SU-DHL-6 (cell line): ENCODE measurements around the gene CDKAL1.

Source experiments
- EZH2phosphoT487 ChIP-seq: fragments of 200-600 bp; sonication (generic), shearing (Covaris generic); conservative IDR thresholded peaks from 2 replicates; pipeline ENCODE4 v1.6.1; 2018; ENCODE audit warnings: mild to moderate bottlenecking, antibody characterized with exemption, low read length, moderate library complexity, mixed read lengths
- TF ChIP-seq, protein P1 (sequence below): fragments of 200-600 bp; sonication (generic); IDR thresholded peaks from one replicate; pipeline ENCODE4 v1.5.1; 2017; ENCODE audit warnings: antibody characterized with exemption, mild to moderate bottlenecking, low read length, moderate library complexity; ENCODE audit not compliant: insufficient read depth, poor library complexity, severe bottlenecking

DNA sequence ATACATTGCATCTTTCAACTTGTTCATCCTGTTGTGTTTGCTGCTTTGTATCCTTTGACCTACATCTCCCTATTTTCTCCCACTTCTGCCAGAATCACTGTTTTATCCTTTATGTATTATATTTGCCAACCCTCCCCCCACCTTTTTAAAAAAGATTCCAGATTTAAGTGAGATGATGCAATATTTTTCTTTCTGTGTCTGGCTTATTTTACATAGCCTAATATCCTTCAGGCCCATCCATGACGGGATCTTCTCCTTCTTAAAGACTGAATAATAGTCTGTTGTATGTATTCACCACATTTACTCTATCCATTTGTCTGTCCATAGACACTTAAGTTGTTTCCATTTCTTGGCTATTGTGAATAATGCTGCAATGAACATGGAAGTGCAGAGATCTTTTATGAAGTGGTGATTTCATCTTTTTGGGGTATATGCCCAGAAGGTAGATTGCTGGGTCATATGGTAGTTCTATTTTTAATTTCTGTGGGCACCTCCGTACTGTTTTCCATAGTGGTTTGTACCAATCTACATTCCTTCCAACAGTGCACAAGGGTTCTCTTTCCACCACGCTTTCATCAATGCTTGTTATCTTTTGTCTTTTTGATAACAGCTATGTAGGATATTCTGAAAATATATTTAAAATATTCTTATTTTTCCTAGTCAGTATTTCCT lies 181.0 kb downstream of the CDKAL1 start:
- TF ChIP-seq, protein P1, sequence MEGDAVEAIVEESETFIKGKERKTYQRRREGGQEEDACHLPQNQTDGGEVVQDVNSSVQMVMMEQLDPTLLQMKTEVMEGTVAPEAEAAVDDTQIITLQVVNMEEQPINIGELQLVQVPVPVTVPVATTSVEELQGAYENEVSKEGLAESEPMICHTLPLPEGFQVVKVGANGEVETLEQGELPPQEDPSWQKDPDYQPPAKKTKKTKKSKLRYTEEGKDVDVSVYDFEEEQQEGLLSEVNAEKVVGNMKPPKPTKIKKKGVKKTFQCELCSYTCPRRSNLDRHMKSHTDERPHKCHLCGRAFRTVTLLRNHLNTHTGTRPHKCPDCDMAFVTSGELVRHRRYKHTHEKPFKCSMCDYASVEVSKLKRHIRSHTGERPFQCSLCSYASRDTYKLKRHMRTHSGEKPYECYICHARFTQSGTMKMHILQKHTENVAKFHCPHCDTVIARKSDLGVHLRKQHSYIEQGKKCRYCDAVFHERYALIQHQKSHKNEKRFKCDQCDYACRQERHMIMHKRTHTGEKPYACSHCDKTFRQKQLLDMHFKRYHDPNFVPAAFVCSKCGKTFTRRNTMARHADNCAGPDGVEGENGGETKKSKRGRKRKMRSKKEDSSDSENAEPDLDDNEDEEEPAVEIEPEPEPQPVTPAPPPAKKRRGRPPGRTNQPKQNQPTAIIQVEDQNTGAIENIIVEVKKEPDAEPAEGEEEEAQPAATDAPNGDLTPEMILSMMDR: no peak
- no peak for TF ChIP-seq EZH2phosphoT487
